Epithelial cell of esophagus (primary cell): ENCODE data around the gene CORT.
"Not testable (repeated sequence)": the region's sequence is repeated elsewhere in the genome, so short reads cannot be mapped to it uniquely, and the experiment has no call there.

Experiments
- DNase-seq: peaks from one replicate; pipeline ENCODE4 v3.0.0; 2010; ENCODE audit warnings: low read depth
- H3K4me3 ChIP-seq: 2 replicates; pipeline ENCODE4 v1.5.1; 2011; ENCODE audit warnings: mild to moderate bottlenecking, low read length, control low read depth
- CTCF ChIP-seq: IDR thresholded peaks from 2 replicates; pipeline ENCODE4 v1.5.1; 2011; ENCODE audit warnings: low read depth, mild to moderate bottlenecking, low read length, control low read depth, inconsistent platforms; ENCODE audit not compliant: insufficient read depth; ENCODE audit errors: missing control alignments

The CORT gene

GRCh38 chr1:10421637-10422036 lies 28.2 kb upstream of the CORT start:
- no peak overlapping the region for H3K4me3 ChIP-seq
- TF ChIP-seq CTCF = no peak
- no peak for DNase-seq

GRCh38 chr1:10424034-10424433 lies 25.8 kb upstream of the CORT start:
- no peak for TF ChIP-seq CTCF
- H3K4me3 ChIP-seq = no peak overlapping the region
- no peak for DNase-seq

- no peak for DNase-seq
- TF ChIP-seq CTCF = no peak
- H3K4me3 ChIP-seq = no peak overlapping the region
Measured at GRCh38 chr1:10424651-10425050, 25.2 kb upstream of the CORT start.

- H3K4me3 ChIP-seq, DNase-seq: not testable (repeated sequence)
Measured at GRCh38 chr1:10425826-10426534, 23.9 kb upstream of the CORT start.

GRCh38 chr1:10426535-10426848 lies 23.3 kb upstream of the CORT start:
- DNase-seq = not testable (repeated sequence)

GRCh38 chr1:10428984-10429383 lies 20.8 kb upstream of the CORT start:
- no peak for TF ChIP-seq CTCF
- H3K4me3 ChIP-seq = no peak overlapping the region
- no peak for DNase-seq

More at GRCh38 chr1:10426535-10426848, 23.3 kb upstream of the CORT start:
- H3K4me3 ChIP-seq = not testable (repeated sequence)

- peak; percentile 32 for DNase-seq
Measured at GRCh38 chr1:10429868-10430215, 20.0 kb upstream of the CORT start.

More at GRCh38 chr1:10429868-10430215, 20.0 kb upstream of the CORT start:
- TF ChIP-seq CTCF = no peak
- peak overlapping the region; percentile 79 for H3K4me3 ChIP-seq
